ENCODE measurements around the gene CD46.
A peak's percentile ranks its signal among the peaks of the same experiment; 100 is the strongest.

Gene CD46

GRCh38 chr1:207797229-207797973, 45.5 kb downstream of the CD46 start:
- DNase-seq (ENCODE audit: low spot score) = peak; percentile 54

DNA sequence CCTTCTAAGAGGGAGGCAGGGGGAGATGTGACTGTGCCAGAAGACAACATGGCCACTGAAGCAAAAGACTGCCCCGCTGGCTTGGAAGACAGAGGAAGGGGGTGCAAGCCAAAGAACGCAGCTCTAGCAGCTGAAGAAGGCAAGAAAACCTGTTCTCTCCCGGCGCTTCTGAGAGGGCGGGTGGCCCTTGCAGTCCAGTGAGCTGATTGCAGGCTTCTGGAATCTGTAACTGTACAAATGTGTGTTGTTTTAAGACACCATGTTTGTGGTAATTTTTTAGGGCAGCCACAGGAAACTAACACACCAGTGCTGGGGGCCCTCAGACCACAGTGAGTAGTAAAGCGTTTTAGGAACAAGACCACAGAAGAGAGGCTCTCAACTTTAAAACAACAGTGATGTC, 47.0 kb downstream of the CD46 start:
- no peak for DNase-seq (ENCODE audit: low spot score)

- no peak for DNase-seq (ENCODE audit: low spot score)
Observed at GRCh38 chr1:207799989-207800648, 48.3 kb downstream of the CD46 start.

GRCh38 chr1:207801819-207802218, 50.0 kb downstream of the CD46 start:
- DNase-seq (ENCODE audit: low spot score) = no peak

DNA sequence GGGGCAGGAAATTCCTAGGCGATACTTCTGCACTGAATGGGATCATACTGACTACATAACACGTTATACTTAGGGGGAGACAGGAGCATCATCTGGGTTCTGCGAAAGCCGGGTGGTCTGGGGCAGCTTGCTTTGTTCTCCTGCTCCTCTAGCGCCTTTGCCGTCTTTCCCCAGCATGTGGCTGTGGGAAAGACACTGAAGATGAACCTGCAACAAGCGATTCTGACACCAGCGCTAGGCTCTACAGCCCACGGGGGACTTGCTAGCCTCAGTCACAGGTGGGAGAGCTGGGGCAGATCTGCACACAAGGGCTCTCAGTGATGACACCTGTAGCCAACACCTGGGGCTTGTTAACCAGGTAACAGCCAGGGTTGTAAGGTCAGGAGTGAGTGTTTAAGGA, 51.8 kb downstream of the CD46 start:
- DNase-seq (ENCODE audit: low spot score) = no peak

DNA sequence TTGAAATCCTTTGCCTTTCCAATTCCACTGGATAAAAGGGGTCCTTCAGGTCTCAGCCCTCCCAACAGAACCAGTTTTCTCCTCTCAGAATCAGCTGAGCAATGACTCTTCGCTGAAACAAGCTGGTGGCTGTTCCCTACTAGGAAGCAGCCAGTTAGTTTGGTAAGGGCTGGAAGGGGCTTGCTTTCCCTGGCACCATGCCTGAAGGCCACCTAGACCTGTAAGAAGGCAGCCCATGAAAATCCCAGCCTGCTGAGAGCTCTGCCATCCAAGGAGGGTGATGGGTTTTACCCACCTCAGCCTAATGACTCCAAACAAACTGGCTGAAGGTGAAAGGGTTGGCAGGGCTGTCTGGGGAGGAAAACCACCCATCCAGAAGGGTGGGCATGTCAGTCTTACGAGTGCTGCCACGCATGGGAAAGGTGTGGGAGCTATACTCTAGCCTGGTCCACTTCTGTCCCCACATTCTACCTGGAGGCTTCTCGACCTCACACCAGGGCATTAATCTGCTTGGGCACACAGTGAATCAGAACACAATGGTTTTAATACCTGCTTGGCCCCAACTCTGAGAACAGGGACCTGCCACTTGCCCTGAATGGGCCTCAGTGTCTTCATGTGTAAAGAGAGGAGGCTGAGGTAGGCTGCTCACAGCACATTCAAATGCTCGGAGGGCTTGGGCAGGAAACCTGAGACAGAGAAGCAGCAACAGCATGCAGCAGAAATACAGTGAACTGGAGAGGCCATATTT, 53.0 kb downstream of the CD46 start:
- no peak for DNase-seq (ENCODE audit: low spot score)

DNA sequence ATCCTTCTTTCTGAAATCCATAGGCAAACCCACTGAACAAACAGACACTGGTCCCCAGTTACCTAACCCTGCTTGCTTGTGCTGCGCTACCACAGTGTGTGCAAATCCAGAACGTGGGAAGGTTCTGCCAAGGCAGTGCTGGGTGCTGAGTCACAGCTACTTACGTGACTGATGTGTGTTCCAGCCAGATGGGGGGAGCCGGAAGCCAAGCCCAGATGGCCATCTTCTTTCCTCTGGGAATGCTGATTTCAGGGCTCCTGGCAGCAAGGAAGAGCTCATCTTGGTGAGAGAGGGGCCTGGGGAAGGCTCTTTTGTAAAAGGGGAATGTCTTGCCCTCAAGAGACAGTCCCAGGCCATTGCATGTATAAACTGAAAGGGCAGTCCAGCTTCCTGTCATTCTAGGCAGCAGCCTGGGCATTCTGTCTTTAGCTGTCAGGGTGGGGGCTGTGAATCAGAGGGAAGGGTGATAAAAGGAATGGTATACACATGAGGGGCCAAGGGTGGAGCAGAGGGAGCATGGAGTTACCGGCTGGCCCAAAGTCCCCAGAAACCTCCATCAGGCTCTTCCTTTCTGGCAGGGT, 54.1 kb downstream of the CD46 start:
- DNase-seq (ENCODE audit: low spot score) = no peak

DNA sequence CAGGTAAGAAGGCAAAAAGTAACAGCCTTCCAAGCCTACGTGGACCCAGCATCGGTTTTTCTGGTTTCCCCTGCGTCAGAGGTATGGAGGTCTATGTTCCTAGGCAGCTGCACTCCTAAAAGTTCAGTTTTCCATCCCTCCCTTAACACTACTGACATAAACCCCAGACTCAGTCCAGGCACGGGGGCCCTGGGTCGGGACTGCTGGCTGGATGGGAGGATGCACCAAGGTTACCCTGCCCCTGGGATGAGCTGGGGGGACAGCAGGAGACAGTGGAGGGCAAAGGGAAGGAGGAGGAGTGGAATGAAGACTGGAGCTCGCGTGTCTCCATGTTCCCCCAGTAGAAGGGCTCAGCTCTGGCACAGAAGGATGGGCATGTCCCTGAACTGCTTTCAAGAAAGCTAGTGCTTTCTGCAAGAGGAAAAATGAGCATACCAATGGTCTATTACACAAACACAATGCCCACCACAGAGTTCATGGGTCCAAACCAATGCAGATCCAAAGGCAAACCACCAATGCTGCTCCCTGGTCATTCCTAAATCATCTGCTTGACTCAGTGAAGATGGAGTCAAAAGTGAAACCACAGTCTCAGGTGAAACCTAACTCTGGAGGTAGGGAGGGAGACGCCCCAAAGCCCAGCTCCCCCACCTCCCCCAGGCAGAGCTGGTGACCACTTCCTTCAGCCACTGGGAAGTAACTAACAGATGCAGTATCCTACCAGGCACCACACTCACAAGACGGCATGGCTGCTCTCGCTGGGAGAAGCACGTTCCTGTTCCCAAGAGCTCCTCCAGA, 54.9 kb downstream of the CD46 start:
- no peak for DNase-seq (ENCODE audit: low spot score)

- DNase-seq (ENCODE audit: low spot score) = peak; percentile 39
Observed at GRCh38 chr1:207807326-207807689, 55.5 kb downstream of the CD46 start.

DNA sequence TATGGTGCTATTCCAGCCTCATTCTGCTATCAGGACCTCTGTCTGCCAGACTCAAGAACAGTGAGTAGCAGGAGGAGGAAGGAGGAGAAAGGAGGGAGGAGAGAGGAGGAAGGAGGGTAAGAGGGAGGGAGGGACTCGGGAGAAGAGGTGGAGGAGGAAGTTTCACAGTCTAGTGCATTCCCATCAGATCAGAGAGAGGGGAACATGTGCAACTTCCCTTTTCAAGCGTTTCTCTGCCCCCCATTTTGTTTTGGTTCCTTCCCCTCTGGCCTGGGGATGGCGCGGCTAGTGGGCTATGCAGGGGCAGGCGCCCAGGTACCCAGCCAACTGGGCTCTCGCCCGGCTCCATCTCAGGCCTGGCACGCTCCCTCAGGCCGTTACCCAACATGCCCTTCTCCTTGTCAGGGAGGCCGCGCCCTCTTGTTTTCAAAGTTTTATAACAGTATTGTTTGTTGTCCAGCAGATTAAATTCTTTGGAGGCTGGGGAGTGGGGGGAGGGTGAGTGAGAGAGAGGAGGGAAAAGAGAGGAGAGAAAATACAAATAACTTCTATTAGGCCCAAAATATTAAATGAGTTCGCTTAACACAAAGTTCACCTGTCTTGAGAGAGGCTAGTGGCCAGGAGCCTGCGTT, 56.0 kb downstream of the CD46 start:
- DNase-seq (ENCODE audit: low spot score) = peak; percentile 59

DNA sequence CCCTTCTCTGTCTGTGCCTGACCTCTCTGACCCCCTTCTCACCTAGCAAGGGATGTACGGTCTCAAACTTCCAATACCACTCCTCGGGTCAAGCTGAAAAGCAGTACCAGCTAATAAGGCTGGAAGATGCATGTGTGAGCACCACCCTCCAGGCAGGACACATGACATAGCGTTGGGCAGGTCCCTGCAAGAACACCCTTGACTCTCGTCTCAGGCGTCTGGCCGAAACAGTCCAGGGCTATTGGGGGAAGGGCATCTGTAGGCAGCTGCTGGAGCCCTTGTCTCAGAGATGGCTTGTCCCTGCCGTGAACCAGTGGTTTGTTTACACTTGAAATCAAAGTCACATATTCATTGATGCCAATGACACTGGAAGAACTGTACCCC, 56.5 kb downstream of the CD46 start:
- no peak for DNase-seq (ENCODE audit: low spot score)

GRCh38 chr1:207808911-207809555, 57.2 kb downstream of the CD46 start:
- DNase-seq (ENCODE audit: low spot score) = no peak

DNA sequence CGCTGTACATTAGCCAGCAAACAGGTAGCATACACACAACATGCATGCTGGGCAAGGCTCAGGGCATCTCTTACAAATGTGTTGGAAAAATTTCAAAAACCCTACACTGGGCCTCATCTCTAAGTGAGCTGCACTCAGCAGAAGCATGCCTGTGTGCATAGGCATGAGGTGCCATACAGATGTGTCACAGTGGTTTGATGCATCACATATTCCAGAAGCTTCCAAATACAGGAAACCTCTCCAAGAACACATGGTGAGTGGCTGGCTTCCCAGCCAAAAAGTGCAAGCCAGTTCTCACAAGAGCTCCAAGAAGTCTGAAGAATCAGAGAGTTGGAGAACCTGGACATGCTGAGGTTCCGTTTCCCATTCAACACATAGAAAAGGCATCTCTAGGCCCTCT, 58.3 kb downstream of the CD46 start:
- no peak for DNase-seq (ENCODE audit: low spot score)

GRCh38 chr1:207810606-207811295, 58.9 kb downstream of the CD46 start:
- DNase-seq (ENCODE audit: low spot score) = no peak

DNA sequence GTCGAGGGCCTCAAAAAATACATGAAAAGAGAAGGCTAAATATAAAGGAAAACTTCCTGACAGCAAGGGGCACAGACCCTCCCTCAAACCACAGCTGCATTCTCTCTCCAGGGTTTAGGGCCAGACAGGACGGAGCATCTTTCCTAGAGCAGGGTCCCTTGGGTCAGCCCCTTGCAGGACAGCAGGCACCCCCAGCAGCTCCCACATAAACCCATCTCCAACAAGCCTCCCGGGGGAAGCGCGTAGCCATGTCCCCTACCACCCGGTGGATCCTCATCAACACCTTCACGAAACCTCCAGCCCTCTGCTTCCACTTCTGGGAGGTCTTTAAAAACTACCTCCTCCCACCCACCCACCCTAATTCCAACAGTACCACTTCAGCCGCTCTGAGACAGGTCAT, 59.5 kb downstream of the CD46 start:
- DNase-seq (ENCODE audit: low spot score) = no peak

GRCh38 chr1:207811920-207812720, 60.3 kb downstream of the CD46 start:
- no peak for DNase-seq (ENCODE audit: low spot score)

DNA sequence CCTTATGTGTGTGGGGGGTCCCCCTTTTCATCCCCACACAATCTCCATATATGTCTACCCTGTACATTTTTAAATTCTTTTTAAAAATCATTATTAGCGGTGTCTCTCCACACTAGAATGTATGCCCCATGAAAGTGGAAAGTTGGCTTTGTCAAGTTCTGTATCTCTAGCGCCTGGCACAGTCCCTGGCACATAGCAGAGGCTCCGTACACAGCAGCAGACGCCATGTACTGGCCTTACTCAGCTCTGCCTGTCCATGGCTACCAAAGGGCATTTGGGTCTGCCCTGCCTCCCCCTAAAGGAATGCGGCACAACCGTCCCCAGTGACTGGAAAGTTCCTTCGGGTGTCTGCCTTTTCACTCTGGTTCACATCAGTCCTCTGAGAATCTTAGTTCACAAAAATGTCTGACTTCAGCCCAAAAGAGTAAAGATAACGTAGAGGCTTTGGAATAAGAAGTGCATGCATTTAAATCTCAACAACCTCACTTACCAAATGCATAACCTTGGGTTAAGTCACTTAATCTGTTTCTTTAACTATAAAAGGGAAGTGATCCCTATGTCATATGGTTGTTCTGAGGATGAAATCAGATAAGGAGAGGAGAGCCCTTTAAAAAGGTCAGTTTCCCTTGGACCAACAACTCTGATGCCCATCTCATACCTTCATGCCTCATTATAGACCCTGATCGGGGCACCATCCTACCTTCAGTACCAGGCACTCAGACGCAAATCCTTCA, 61.1 kb downstream of the CD46 start:
- no peak for DNase-seq (ENCODE audit: low spot score)

GRCh38 chr1:207813512-207813881, 61.6 kb downstream of the CD46 start:
- no peak for DNase-seq (ENCODE audit: low spot score)

DNA sequence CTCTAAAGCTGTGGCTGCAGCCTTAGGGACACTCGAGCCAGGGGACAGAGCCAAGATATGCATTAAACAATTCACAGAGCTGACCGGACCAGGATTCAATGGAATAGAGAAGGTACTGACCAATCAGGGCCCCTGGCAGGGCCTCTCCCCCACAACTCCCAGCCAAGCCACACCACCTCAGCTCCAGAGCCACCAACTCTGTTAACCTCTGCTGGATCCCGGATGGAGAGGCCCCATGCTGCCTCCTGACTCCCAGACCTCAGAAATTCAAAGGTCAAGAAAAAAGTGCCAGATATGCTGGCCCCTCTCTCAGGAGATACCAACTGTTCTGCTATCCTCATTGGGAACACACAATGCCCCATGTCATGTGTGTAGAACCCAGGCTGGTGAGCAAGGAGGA, 62.1 kb downstream of the CD46 start:
- DNase-seq (ENCODE audit: low spot score) = no peak
